Common myeloid progenitor, CD34-positive (primary cell): ENCODE measurements around the gene STC2.

Experiments
- CTCF ChIA-PET: fragments of 350-600 bp; sonication (Branson Sonifier 250); formaldehyde crosslinking; loops from one replicate; lab custom pipeline; 2021; ENCODE audit warnings: antibody characterized with exemption; lab: Charles Lee
- POLR2A ChIA-PET: fragments of 350-600 bp; sonication (Branson Sonifier 250); formaldehyde crosslinking; loops from one replicate; lab custom pipeline; 2021; ENCODE audit warnings: antibody characterized with exemption; lab: Charles Lee
- DNase-seq, 3 donors: peaks; one replicate each; pipeline versions ENCODE4 v3.0.0 to v3.0.0-alpha.2; 2013
- H3K27ac ChIP-seq, 2 experiments: 1 replicate in 1 of 2; 2 replicates in 1 of 2; pipeline ENCODE4 v1.7.0; 2013; ENCODE audit warnings: inconsistent platforms in 2 of 2, low read length in 2 of 2, mild to moderate bottlenecking in 2 of 2, low read depth in 1 of 2, moderate library complexity in 1 of 2; ENCODE audit not compliant: severe bottlenecking in 2 of 2, insufficient read depth in 1 of 2, poor library complexity in 1 of 2
- H3K27me3 ChIP-seq, 5 experiments: replicated peaks in 2 of 5; 1 replicate in 3 of 5; 2 replicates in 2 of 5; pipeline versions ENCODE4 v1.6.1 to v1.7.0; 2013; ENCODE audit warnings: low read length in 4 of 5, mild to moderate bottlenecking in 2 of 5, moderate library complexity in 2 of 5, inconsistent platforms in 1 of 5; ENCODE audit not compliant: insufficient read depth in 5 of 5, control insufficient read depth in 4 of 5
- H3K36me3 ChIP-seq, 4 experiments: 1 replicate in 2 of 4; 2 replicates in 2 of 4; pipeline versions ENCODE4 v1.6.1 to v1.7.0; 2013; ENCODE audit warnings: low read length in 3 of 4, control low read depth in 1 of 4, mild to moderate bottlenecking in 1 of 4; ENCODE audit not compliant: control insufficient read depth in 4 of 4, insufficient read depth in 4 of 4
- H3K4me1 ChIP-seq, 4 experiments: 1 replicate in 3 of 4; 2 replicates in 1 of 4; pipeline versions ENCODE4 v1.6.1 to v1.7.1; 2013; ENCODE audit warnings: low read length in 3 of 4, mild to moderate bottlenecking in 3 of 4, control low read depth in 1 of 4, inconsistent platforms in 1 of 4, moderate library complexity in 1 of 4; ENCODE audit not compliant: control insufficient read depth in 4 of 4, insufficient read depth in 4 of 4; ENCODE audit errors: control extremely low read depth in 1 of 4
- H3K4me3 ChIP-seq, 7 experiments: 1 replicate in 4 of 7; 2 replicates in 3 of 7; pipeline versions ENCODE4 v1.5.1 to v1.7.0; 2013; ENCODE audit warnings: mild to moderate bottlenecking in 7 of 7, low read length in 6 of 7, moderate library complexity in 6 of 7, inconsistent platforms in 2 of 7, low read depth in 2 of 7, control low read depth in 1 of 7; ENCODE audit not compliant: insufficient read depth in 4 of 7, control insufficient read depth in 1 of 7; ENCODE audit errors: extremely low read depth in 1 of 7
- H3K9me3 ChIP-seq, 5 experiments: 1 replicate in 4 of 5; 2 replicates in 1 of 5; pipeline versions ENCODE4 v1.6.1 to v1.7.1; 2013; ENCODE audit warnings: low read length in 4 of 5, mild to moderate bottlenecking in 2 of 5, inconsistent platforms in 1 of 5, low read depth in 1 of 5, moderate library complexity in 1 of 5; ENCODE audit not compliant: control insufficient read depth in 4 of 5, insufficient read depth in 2 of 5; ENCODE audit errors: control extremely low read depth in 1 of 5
- WGBS: methylation state at CpG from one replicate; pipeline ENCODE4 v1.1.5; 2013; ENCODE audit not compliant: insufficient coverage; 5-methylcytosine and 5-hydroxymethylcytosine counted together

The STC2 gene

GRCh38 chr5:173300389-173301047 is 27.7 kb downstream of the STC2 start:
- DNase-seq = no peak
- POLR2A ChIA-PET = no interaction called here
- H3K9me3 ChIP-seq = no peaks in the 10 kb centered on the region
- WGBS = 89% methylated on average over 6 of the region's 6 CpGs
- no peaks in the 10 kb centered on the region for H3K36me3 ChIP-seq
- no peaks in the 10 kb centered on the region for H3K4me1 ChIP-seq
- H3K27me3 ChIP-seq = peaks cover 2 to 59% (median 24%) of the 10 kb centered on the region in 5 experiments
- no peak overlapping the region for H3K4me3 ChIP-seq
- CTCF ChIA-PET = interaction anchor here (0.8 to 1.2 kb wide), 3 partner anchors 15 to 31 kb away, joined by 3 to 4 read pairs (median 3); no protein-coding TSS in a partner anchor
- H3K27ac ChIP-seq = no peak overlapping the region

- Histone ChIP-seq H3K27ac (no peak overlapping the region), H3K36me3 (no peaks in the 10 kb centered on the region), H3K4me3 (no peak overlapping the region), H3K9me3 (no peaks in the 10 kb centered on the region), H3K4me1 (no peaks in the 10 kb centered on the region), H3K27me3 (peaks cover 2 to 65% (median 22%) of the 10 kb centered on the region in 5 experiments)
- no peak for DNase-seq
- POLR2A ChIA-PET = no interaction called here
- WGBS = 97% methylated on average over 6 of the region's 7 CpGs
- CTCF ChIA-PET = interaction anchor here (1.2 to 1.4 kb wide), 2 partner anchors 32 kb away, joined by 3 to 4 read pairs; no protein-coding TSS in a partner anchor
These were observed 28.4 kb downstream of the STC2 start for GRCh38 chr5:173299820-173300219.

- ChIA-PET POLR2A (no interaction called here), CTCF (interaction anchor here (1.3 to 1.4 kb wide), 2 partner anchors 8 to 34 kb away, joined by 3 to 5 read pairs; no protein-coding TSS in a partner anchor)
- H3K9me3 ChIP-seq = no peaks in the 10 kb centered on the region
- 75% methylated on average over 19 of the region's 19 CpGs for WGBS
- DNase-seq = no peak
- no peak overlapping the region for H3K4me3 ChIP-seq
- peaks cover 0 to 6% (median 2%) of the 10 kb centered on the region in 4 experiments for H3K4me1 ChIP-seq
- no peak overlapping the region for H3K27ac ChIP-seq
- peaks cover 3 to 75% (median 29%) of the 10 kb centered on the region in 5 experiments for H3K27me3 ChIP-seq
- H3K36me3 ChIP-seq = no peaks in the 10 kb centered on the region
These were observed 29.8 kb downstream of the STC2 start for GRCh38 chr5:173298213-173298926.

- Histone ChIP-seq H3K4me3 (no peak overlapping the region), H3K36me3 (no peaks in the 10 kb centered on the region), H3K27ac (no peak overlapping the region), H3K9me3 (no peaks in the 10 kb centered on the region), H3K27me3 (peaks cover 4 to 77% (median 31%) of the 10 kb centered on the region in 5 experiments), H3K4me1 (peaks cover 0 to 6% (median 2%) of the 10 kb centered on the region in 4 experiments)
- 93% methylated on average over 3 of the region's 8 CpGs for WGBS
- DNase-seq = no peak
- POLR2A ChIA-PET = no interaction called here
- CTCF ChIA-PET = interaction anchor here (1.3 kb wide), 1 partner anchor 9 kb away, joined by 5 read pairs; no protein-coding TSS in a partner anchor
These were observed 30.4 kb downstream of the STC2 start for GRCh38 chr5:173297813-173298212.

- WGBS = 91% methylated on average over 20 of the region's 25 CpGs
These were observed 31.2 kb downstream of the STC2 start for GRCh38 chr5:173296737-173297676.

GRCh38 chr5:173295796-173296195 is 32.4 kb downstream of the STC2 start:
- 100% methylated on average over 1 of the region's 1 CpG for WGBS
- H3K27ac ChIP-seq = no peak overlapping the region
- H3K9me3 ChIP-seq = no peaks in the 10 kb centered on the region
- no peak overlapping the region for H3K4me3 ChIP-seq
- peaks cover 4 to 78% (median 31%) of the 10 kb centered on the region in 5 experiments for H3K27me3 ChIP-seq
- H3K36me3 ChIP-seq = no peaks in the 10 kb centered on the region
- POLR2A ChIA-PET = no interaction called here
- H3K4me1 ChIP-seq = peaks cover 0 to 6% (median 2%) of the 10 kb centered on the region in 4 experiments
- no peak for DNase-seq
- CTCF ChIA-PET = interaction anchor here (0.9 to 6.4 kb wide), 7 partner anchors 10 to 42 kb away, joined by 3 to 105 read pairs (median 4); partner anchors contain the start of gene STC2

More at GRCh38 chr5:173296737-173297676, 31.2 kb downstream of the STC2 start:
- DNase-seq = no peak
- POLR2A ChIA-PET = no interaction called here
- Histone ChIP-seq H3K27ac (no peak overlapping the region), H3K4me1 (peaks cover 0 to 6% (median 2%) of the 10 kb centered on the region in 4 experiments), H3K27me3 (peaks cover 4 to 74% (median 31%) of the 10 kb centered on the region in 5 experiments), H3K9me3 (no peaks in the 10 kb centered on the region), H3K4me3 (no peak overlapping the region), H3K36me3 (no peaks in the 10 kb centered on the region)
- CTCF ChIA-PET = interaction anchor here (1.3 to 6.4 kb wide), 5 partner anchors 9 to 41 kb away, joined by 3 to 105 read pairs (median 10); partner anchors contain the start of gene STC2
